HEK293 (cell line): Measurements from ENCODE around the gene HNRNPH2.
A peak's percentile ranks its signal among the peaks of the same experiment; 100 is the strongest.

Experiments
- KLF8 ChIP-seq: fragments of 450-650 bp; formaldehyde crosslinking; IDR thresholded peaks from 2 replicates; pipeline ENCODE4 v1.5.1; 2016; ENCODE audit warnings: missing biosample characterization, missing genetic modification characterization
- MEIS1 ChIP-seq: sonication (generic); formaldehyde crosslinking; IDR thresholded peaks from 2 replicates; pipeline ENCODE4 v1.8.1; 2022; ENCODE audit warnings: missing genetic modification reagents, mild to moderate bottlenecking, borderline replicate concordance
- PATZ1 ChIP-seq: fragments of 450-650 bp; formaldehyde crosslinking; IDR thresholded peaks from 2 replicates; pipeline ENCODE4 v1.5.1; 2016; ENCODE audit warnings: missing biosample characterization, missing genetic modification characterization
- REPIN1 ChIP-seq: fragments of 450-650 bp; formaldehyde crosslinking; IDR thresholded peaks from 2 replicates; pipeline ENCODE4 v1.5.1; 2017; ENCODE audit warnings: missing biosample characterization, missing genetic modification characterization, low read depth
- SALL2 ChIP-seq: fragments of 450-650 bp; formaldehyde crosslinking; IDR thresholded peaks from 2 replicates; pipeline ENCODE4 v1.5.0; 2017; ENCODE audit warnings: missing biosample characterization, mild to moderate bottlenecking, missing genetic modification characterization, borderline replicate concordance
- SETDB1 ChIP-seq: IDR thresholded peaks from one replicate; pipeline ENCODE4 v1.6.1; 2017; ENCODE audit warnings: mild to moderate bottlenecking, low read length, moderate library complexity, mixed read lengths; ENCODE audit not compliant: insufficient read length
- ZBTB21 ChIP-seq: fragments of 450-650 bp; formaldehyde crosslinking; IDR thresholded peaks from 2 replicates; pipeline ENCODE4 v1.5.1; 2017; ENCODE audit warnings: missing biosample characterization, missing genetic modification characterization
- ZBTB44 ChIP-seq: fragments of 450-650 bp; IDR thresholded peaks from 2 replicates; pipeline ENCODE4 v1.5.1; 2018; ENCODE audit warnings: missing biosample characterization, mild to moderate bottlenecking, missing genetic modification characterization
- ZNF18 ChIP-seq: fragments of 450-650 bp; formaldehyde crosslinking; IDR thresholded peaks from 2 replicates; pipeline ENCODE4 v1.5.1; 2016; ENCODE audit warnings: missing biosample characterization, missing genetic modification characterization
- ZNF2 ChIP-seq: fragments of 450-650 bp; formaldehyde crosslinking; IDR thresholded peaks from 2 replicates; pipeline ENCODE4 v1.5.1; 2016; ENCODE audit warnings: missing biosample characterization, missing genetic modification characterization
- ZNF362 ChIP-seq: fragments of 450-650 bp; formaldehyde crosslinking; IDR thresholded peaks from 2 replicates; pipeline ENCODE4 v1.5.1; 2016; ENCODE audit warnings: missing biosample characterization, missing genetic modification characterization
- ZNF626 ChIP-seq: fragments of 450-650 bp; sonication (Bioruptor Pico); formaldehyde crosslinking; IDR thresholded peaks from 2 replicates; pipeline ENCODE4 v1.5.1; 2018; ENCODE audit warnings: missing biosample characterization, missing genetic modification characterization, inconsistent platforms
- ZNF785 ChIP-seq: fragments of 450-650 bp; formaldehyde crosslinking; IDR thresholded peaks from 2 replicates; pipeline ENCODE4 v1.5.1; 2016; ENCODE audit warnings: missing biosample characterization, missing genetic modification characterization
- ZNF792 ChIP-seq: fragments of 450-650 bp; formaldehyde crosslinking; IDR thresholded peaks from 2 replicates; pipeline ENCODE4 v1.5.1; 2016; ENCODE audit warnings: missing biosample characterization, missing genetic modification characterization
- ZSCAN23 ChIP-seq: fragments of 450-650 bp; formaldehyde crosslinking; IDR thresholded peaks from 2 replicates; pipeline ENCODE4 v1.5.1; 2016; ENCODE audit warnings: missing biosample characterization, missing genetic modification characterization
- TF ChIP-seq, protein P1 (sequence below): fragments of 450-650 bp; formaldehyde crosslinking; IDR thresholded peaks from 2 replicates; pipeline ENCODE4 v1.5.1; 2016; ENCODE audit warnings: missing biosample characterization, missing genetic modification characterization
- TF ChIP-seq, protein P2 (sequence below): fragments of 450-650 bp; formaldehyde crosslinking; IDR thresholded peaks from 2 replicates; pipeline ENCODE4 v1.5.1; 2016; ENCODE audit warnings: missing biosample characterization, missing genetic modification characterization

The HNRNPH2 gene

DNA sequence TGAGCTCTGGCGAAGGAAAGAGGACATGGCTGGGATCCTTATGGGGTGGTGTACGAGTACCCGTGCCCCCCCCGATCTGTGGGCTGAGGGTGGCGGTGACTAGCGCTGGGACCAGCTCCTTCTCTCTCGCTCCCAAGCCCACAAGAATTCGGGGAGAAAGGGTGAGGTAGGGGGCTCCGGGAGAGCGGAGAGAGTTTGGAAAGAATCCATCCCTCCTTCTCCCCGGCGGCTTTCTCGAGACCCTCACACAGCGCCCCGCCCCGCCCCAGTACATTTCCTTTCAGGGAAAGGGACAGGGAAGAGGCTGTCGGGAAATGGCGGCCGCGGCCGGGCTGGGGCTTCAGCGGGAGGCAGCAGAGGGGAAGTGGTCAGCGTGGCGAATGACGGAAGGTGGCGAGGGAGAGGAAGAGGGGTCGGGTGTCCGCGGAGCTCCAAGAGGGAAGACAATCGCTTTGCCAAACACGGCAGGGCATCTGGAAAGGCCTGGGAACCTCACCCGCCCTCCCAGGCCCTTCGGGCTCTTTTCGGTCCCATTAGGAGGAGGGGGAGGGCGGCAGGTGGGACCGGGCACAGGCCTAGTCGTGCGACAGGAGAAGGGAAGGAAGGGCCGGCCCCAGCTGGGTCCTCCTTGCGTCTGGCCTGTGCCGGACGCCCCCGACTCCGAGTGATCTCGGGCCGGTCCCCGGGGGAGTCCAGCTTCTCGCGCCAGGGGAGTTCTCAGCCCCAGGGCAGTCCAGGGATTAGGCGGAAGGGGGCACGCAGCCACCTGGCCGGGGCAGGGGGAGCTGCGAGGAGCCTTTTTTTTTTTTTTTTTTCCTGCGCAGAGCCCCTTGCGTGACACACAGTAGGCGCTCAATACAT lies 10.2 kb downstream of the HNRNPH2 start (continued):
- TF ChIP-seq PATZ1 (peak; percentile 66; the same call in 1 of the 2 replicates), ZNF785 (tag by site-specific recombination) (no peak), SALL2 (no peak), SETDB1 (no peak), MEIS1 (CRISPR knock-in tag) (no peak), ZSCAN23 (tag by site-specific recombination) (peak; percentile 45; the same call in 1 of the 2 replicates), ZNF626 (tag by site-specific recombination) (no peak), ZBTB44 (tag by site-specific recombination) (no peak), ZNF2 (peak; percentile 54; the same call in 1 of the 2 replicates), ZBTB21 (tag by site-specific recombination) (no peak), KLF8 (tag by site-specific recombination) (peak; percentile 66), REPIN1 (tag by site-specific recombination) (no peak), ZNF18 (tag by site-specific recombination) (no peak), ZNF792 (tag by site-specific recombination) (0 out of 2 replicates have a peak, but pooled peaks have one; percentile 65), ZNF362 (tag by site-specific recombination) (no peak)
- TF ChIP-seq, protein P1, sequence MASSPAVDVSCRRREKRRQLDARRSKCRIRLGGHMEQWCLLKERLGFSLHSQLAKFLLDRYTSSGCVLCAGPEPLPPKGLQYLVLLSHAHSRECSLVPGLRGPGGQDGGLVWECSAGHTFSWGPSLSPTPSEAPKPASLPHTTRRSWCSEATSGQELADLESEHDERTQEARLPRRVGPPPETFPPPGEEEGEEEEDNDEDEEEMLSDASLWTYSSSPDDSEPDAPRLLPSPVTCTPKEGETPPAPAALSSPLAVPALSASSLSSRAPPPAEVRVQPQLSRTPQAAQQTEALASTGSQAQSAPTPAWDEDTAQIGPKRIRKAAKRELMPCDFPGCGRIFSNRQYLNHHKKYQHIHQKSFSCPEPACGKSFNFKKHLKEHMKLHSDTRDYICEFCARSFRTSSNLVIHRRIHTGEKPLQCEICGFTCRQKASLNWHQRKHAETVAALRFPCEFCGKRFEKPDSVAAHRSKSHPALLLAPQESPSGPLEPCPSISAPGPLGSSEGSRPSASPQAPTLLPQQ: peak; percentile 74
- TF ChIP-seq, protein P2, sequence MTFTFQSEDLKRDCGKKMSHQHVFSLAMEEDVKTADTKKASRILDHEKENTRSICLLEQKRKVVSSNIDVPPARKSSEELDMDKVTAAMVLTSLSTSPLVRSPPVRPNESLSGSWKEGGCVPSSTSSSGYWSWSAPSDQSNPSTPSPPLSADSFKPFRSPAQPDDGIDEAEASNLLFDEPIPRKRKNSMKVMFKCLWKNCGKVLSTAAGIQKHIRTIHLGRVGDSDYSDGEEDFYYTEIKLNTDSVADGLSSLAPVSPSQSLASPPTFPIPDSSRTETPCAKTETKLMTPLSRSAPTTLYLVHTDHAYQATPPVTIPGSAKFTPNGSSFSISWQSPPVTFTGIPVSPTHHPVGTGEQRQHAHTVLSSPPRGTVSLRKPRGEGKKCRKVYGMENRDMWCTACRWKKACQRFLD (tag by site-specific recombination): no peak
- TF ChIP-seq, all 188 proteins: peak for 36
